GM18909 (cell line): ENCODE results near the gene BCR.

ENCODE experiments used
- ATAC-seq: cut with Tn5 transposase; IDR thresholded peaks from one replicate; pipeline ENCODE4 v1.9.1; 2021; ENCODE audit warnings: mild to moderate bottlenecking; ENCODE audit not compliant: unreplicated experiment, poor library complexity

Gene BCR

DNA sequence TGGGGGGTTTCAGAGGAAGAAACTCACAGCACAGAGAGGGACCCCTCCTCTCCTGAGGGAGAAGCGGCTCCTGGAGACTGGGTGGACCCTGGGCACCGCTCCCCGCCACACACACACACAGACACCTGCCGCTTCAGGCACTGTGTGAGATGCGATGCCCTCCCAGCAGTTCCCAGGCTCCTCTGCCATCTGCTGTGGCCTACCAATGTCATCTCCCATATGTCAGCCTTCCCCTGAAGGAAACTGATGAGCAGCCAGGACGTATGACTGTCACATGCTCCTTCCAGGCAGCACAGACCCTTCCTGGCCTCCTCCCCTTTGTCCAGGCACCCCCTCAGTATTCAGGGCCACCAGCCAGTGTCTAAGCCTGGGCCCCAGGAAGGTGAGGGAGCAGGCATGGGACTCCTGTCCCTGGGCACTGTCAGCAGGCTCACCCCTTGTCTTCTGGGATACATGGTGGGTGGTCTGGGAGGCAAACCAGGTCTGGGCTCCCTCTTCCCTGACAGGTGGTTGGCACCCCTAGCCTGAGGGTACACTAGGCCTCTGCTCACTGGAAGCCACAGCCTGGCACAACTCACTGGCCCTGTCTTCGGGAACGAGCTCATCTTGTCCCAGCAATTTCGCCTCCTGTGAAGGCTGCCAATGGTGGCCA lies 11.8 kb upstream of the BCR start:
- no peak for ATAC-seq

DNA sequence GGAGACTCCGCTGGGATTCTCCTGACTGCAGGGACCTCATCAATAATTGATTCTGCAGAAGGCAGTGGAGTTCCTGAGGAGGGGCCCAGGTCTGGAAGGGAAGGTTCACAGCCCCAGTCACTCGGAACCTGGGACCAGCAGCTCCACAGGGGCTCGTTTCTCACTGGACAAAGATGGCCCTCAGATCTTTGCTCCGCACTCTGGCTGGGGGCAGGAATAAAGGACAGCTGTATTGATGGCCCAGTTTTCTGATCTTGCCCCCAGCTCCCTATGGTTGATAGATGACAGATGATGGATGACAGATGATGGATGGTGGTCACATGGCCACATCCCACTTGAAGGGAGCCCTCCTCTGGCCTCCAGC lies 11.3 kb upstream of the BCR start:
- no peak for ATAC-seq

DNA sequence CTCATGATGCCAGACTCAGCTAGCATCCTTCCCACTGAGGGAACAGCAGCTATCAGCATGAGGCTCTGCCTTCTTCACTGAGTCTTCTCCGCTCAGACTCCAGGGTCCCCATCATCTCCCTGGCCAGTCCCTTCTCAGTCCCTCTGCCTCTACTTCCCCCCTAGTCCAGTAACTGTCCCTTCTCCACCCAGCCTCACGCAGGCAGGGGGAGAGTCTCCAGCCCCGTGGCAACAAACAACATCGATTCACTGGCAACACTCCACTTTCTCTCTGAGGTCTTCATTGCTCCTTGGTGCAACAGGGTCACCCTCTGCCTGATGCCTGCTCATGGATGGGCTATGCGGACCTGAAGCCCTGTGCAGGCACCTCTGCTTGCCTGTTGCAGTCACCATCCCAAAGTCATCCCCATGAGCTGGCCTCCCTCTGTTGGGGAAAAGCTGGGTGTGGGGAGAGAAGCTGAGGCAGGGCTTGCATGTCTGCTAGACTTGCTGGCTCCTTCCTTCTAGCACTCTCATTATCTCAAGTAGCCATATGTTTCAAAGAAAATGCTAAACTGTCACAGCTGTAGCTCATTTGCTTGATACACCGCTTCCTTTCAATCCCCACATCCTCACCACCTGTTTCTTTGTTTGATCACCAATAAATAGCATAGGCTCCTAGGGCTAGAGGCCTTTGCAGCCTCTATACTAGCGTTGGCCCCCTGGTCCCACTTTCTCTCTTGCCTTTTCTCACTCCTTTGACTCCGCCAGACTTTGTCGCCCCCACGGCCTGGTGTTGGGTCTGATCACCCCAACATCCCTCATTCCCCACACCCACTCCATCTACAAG lies 4.3 kb upstream of the BCR start:
- ATAC-seq, result no peak

DNA sequence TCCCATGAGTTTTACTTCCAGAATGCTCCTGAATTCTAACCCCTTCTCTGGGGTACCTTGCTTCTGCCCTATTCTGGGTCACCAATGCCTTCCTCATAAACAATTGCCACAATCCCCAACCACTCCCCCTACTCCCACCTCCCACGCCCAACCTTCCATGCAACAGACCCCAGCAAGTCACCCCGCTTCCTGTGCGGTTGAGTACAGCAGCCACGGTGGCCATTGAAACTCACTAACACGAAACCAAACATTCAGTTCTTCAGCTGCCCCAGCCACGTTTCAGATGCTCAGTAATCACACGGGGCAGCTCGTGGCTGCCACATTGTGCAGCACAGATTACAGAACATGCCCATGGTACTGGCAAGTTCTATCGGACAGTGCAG lies 3.7 kb upstream of the BCR start:
- no peak for ATAC-seq

DNA sequence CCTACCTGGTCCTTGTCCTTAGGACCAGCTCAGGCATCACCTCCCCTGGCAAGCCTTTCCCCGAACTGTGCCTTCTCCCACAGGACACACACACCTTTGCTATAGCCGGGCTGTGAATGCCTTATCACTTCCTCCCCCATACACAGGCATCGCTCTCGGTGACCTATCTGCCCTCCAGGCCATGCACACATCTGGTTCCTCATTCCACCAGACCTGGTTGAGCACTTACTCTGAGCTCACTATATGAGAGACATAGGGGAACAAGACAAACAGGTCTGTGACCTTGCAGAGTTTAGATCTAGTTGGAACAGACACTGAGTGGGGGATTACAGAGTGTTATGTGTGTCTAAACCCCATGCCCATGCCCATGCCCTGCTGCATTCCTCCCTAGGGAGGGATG lies 3.1 kb upstream of the BCR start:
- no peak for ATAC-seq

DNA sequence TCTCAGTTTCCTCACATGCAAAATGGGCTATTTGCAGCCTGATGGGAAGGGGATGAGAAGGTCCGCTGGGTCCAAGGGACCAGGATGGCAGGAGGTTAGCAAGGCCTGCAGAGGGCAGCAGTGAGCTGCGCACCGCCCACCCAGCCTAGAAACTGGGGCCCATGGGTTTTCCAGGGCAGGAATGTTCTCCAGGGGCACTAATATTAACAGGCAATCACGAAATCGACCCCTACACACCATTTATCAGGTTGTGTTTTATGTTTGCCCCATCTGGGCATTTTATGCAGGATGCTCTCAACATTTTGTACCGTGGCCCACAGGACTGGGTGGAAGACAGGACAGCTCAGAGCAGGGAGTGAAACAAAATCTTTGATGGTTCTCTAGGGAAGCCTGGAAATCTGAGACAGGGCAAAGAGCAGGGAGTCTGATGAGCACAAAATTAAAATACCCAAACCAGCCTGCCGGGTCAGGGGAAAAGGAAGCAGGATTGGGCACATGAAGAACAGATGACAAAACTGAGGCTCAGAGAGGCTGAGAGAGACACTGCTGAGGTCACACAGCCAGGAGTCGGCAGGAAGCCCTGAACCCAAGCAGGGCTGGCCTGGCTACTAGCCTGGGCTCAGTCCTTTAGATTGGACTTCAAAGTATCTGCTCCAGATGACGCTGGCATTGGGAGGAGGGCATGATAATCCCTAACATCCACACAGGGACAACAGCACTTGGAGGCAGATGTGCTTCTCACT lies 1.6 kb upstream of the BCR start:
- no peak for ATAC-seq

DNA sequence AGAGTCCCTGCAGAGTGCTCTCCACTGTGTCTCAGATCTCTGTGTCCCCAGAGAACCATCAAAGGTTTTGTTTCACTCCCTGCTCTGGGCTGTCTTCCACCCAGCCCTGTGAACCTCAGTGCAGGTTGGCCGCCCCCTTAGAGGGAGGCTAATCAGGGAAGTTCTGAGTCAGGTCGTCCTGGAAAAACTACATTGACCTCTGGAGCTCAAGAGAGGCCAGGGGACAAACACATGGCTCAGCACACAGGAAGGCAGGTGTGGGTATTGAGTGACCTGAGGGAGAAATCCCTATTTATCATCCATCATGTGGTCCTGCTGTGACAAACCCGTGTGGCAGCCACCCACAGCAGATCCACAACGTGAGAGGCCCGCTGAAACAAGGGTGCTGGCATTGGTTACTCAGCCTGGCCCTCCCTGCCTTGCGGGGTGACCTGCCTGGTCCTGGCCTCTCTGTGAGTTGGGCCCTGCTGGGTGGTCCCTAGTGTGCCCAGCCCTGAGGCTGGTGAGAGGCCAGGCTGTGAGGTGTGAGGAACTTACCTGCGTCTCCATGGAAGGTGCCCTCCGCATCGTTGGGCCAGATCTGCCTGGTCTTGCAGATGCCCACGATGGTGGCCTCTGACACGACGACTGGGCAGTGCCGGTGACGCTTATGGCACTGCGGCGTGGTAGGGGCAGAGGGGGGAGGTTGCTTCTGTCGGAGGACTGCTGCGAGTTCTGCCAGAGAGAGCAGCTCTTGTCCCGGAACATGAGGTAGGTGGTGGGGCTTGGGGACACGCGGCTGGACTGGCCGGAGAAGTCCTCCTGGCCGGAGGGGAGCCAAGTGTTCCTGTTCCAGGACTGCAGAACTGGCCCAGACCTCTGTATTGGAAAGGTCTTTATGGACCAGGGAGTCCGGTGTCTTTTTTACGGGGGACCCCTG lies 669 bp upstream of the BCR start:
- no peak for ATAC-seq

DNA sequence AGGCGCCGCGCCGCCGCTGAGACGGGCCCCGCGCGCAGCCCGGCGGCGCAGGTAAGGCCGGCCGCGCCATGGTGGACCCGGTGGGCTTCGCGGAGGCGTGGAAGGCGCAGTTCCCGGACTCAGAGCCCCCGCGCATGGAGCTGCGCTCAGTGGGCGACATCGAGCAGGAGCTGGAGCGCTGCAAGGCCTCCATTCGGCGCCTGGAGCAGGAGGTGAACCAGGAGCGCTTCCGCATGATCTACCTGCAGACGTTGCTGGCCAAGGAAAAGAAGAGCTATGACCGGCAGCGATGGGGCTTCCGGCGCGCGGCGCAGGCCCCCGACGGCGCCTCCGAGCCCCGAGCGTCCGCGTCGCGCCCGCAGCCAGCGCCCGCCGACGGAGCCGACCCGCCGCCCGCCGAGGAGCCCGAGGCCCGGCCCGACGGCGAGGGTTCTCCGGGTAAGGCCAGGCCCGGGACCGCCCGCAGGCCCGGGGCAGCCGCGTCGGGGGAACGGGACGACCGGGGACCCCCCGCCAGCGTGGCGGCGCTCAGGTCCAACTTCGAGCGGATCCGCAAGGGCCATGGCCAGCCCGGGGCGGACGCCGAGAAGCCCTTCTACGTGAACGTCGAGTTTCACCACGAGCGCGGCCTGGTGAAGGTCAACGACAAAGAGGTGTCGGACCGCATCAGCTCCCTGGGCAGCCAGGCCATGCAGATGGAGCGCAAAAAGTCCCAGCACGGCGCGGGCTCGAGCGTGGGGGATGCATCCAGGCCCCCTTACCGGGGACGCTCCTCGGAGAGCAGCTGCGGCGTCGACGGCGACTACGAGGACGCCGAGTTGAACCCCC lies 798 bp downstream of the BCR start:
- no peak for ATAC-seq

DNA sequence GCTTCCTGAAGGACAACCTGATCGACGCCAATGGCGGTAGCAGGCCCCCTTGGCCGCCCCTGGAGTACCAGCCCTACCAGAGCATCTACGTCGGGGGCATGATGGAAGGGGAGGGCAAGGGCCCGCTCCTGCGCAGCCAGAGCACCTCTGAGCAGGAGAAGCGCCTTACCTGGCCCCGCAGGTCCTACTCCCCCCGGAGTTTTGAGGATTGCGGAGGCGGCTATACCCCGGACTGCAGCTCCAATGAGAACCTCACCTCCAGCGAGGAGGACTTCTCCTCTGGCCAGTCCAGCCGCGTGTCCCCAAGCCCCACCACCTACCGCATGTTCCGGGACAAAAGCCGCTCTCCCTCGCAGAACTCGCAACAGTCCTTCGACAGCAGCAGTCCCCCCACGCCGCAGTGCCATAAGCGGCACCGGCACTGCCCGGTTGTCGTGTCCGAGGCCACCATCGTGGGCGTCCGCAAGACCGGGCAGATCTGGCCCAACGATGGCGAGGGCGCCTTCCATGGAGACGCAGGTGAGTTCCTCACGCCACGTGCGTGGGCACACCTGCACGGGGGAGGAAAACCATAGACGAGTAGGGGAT lies 1.5 kb downstream of the BCR start:
- no peak for ATAC-seq

DNA sequence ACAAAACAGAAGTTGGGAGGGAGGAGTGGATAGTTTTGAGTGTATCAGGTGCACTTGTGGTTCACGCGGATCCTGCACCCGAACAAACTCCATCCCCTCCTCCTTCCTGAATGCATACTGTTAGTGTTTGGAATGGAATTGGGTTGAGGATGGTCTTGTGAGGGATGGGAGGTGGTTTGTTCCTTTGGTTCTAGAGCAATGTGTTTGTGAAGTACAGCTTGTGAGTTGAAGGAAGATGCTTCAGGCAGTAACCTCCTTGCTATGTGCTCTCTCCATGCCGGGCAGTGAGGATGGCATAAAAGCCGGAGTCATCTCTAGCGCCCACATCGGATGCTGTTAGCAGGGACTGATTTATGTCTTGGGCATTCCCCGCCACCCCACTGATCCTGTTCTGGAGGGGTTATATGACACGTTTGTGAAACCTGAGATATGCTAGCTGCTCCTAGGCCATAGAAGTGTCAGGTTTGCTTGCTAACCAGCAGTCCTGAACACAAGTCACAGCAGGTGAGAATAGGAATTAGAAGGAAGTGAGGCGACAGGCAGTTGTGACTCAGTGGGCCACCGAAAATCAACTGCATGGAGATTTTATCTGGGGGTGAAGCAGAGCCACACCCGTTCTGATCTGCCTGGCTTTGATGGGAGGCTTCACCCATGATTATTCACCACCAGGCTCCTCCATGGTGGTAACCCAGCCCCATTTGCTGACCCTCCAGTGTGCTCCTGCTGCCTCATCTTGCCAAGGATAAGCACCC lies 2.2 kb downstream of the BCR start:
- ATAC-seq, result no peak

DNA sequence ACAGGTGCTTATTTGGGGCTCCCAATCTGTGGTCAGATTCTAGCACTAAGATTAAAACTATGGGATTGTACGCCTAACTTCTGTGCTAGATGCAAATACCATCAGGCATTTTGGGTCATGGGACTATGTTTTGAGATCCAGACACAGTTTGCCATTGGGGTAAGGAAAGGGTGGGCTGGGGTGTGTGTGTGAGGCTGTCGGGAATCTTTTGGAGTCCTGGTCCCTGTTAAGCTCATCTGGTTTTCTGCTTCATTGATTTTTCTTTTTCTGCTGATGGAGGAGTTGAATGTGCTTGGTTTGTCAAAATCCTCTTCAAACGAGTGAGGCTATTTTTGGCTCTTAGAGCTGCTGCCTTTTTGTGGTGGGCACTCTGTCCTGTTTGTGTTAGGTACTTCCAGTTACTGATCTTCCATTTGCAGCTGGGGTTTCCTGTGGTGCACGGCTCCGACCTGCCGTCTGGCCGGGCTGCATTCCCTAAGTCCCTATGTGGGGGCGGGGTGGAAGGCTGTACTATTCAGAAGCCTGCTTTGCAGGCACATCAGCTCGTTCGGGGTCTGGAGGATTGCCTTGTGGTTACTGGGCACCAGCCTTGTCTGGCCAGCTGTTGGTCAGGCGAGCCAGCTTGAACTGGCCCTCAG lies 2.9 kb downstream of the BCR start:
- no peak for ATAC-seq

DNA sequence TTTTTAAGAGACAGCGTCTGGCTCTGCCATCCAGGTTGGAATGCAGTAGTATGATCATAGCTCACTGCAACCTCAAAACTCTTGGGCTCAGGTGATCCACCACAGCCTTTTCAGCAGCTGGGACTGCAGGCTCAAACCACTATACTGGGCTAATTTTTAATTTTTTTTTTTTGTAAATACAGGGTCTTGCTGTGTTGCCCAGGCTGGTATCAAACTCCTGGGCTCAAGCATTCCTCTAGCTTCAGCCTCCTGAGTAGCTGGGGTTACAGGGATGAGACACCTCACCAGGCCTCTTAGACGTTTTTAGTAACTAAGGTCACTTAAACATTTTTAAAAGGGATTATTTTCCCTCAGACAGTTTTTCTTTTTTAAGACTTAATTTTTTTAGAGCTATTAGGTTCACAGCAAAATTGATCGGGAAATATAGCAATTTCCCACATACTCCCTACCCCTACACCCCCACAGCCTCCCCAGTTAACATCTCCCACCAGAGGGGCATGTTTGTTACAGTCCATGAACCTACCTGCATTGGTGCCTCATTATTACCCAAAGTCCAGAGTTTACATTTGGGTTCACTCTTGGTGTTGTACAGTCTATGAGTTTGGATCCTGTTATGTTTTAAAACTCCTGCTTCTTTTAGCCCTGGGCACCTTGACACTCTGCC lies 3.9 kb downstream of the BCR start:
- ATAC-seq, result no peak

DNA sequence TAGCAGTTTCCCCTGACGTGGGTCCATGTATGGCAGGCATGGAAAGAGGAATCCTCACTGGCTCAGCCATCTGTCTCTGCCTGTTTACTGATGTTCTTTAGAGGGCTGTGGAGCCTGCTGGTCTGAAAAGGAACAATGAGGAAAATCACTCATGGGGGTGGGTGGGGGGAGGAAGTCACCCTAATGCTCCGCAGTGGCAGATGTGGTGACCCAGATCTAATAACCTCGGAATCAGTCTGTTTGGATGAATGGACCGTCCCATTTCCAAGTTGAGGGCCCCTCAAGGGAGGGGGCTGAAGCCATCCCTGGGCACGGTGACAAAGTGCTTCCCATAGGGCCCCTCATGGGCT lies 4.4 kb downstream of the BCR start:
- ATAC-seq, result no peak

DNA sequence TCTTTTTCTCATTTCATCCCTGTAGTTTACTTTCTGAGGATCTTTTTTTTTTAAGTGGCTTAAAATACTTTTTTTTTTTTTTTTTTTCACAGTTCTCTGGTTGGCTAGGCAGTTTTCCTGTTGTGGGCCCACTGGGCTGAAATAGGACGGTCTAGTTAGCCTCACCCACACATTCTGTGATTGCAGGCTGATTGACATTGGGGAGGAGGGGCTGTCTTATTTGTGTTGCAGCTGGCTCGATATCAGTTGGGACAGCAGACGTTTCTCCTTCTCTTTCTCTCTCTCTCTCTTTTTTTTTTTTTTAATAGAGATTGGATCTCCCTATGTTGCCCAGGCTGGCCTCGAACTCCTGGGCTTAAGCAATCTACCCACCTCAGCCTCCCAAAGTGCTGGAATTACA lies 6.9 kb downstream of the BCR start:
- ATAC-seq, result no peak

DNA sequence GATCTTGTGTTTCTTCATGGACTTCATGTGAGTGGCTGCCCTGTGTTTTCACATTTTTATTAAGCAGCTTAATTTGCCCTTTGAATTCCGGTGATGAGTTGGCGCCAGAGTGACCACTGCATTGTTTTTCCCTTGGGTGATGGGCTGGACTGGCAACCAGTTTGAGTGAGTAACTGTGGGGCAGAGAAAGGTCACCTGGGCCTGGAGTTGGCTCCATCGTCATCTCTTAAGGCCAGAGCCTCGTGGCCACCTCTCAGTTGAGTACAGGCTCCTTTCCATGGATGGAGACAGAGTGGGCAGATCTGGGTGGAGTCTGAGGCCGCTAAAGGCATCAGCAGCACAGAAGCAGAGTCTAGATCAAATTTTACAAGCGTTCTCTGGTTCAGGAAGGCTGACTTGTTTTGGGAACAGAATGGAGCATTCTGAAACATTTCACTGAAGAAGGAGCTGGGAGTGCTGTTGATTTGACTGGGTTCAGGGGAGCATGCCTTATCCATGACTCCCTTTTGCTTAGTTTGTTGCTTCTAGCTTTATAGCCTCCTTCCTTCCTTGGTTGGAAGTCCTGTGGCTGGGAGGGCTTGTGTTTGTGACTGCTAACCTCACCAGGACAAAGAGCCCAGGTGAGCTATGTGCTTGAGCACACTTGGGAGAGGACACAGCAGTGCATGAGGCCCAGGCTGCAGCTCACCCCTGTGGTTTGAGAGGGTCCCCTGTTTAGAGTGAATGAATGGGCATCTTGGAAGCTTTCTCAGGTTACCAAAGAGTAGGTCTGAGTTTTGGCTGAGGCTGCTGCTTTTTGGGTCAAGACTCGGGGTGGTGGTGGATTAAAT lies 7.8 kb downstream of the BCR start:
- ATAC-seq, result no peak

DNA sequence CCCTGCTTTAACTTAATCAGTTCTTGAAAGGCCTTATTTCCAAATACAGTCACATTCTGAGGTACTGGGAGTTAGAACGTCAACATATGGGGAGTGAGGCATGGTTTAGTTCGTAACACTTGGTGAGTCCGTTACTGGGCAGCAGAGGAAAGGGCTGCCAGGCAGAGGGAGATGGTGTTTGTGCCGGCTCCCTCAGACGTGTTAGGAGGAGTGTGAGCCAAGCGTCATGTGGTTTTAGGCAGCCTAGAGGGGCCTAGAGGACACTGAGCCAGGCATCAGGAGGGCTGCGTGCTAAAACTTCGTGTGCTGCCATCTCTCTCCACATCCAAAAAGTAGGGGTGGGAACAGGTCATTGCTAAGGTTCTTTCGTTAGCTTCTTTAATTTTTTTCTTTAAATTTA lies 10.2 kb downstream of the BCR start:
- no peak for ATAC-seq

DNA sequence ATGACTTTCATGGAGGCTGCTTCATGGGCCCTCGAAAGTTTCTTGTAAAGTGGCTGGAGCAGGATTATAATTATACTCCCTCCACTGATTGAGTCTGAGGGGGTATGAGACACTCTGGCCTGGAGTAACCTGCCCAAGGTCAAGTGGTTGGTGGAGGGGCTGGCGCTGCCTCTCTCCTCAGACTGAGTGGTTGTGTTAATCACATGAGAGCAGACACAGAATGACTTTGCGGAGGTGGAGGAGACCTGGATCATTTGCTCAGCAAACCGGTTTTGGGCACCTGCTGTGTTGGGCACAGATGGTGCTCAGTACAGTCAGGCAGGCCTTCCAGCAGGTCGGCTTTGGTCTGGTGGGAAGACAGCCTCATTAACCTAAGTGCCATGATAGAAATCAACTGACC lies 11.8 kb downstream of the BCR start:
- no peak for ATAC-seq
